Stimulated activated CD4-positive, alpha-beta T cell treated with anti-CD3 and anti-CD28 coated beads, Interleukin-1b, Interleukin-23, amount 100 ng/mL, for 48 hours (primary cell): ENCODE measurements around the gene IGSF9B.

Experiments used
- DNase-seq: peaks from one replicate; pipeline ENCODE4 v3.0.0-alpha.2; 2020

Gene IGSF9B

GRCh38 chr11:133918608-133919260, 38.0 kb downstream of the IGSF9B start:
- DNase-seq = no peak

GRCh38 chr11:133917921-133918607, 38.7 kb downstream of the IGSF9B start:
- DNase-seq = no peak

- DNase-seq = no peak
Measured at GRCh38 chr11:133916784-133917440, 39.9 kb downstream of the IGSF9B start.

GRCh38 chr11:133913761-133914160, 43.0 kb downstream of the IGSF9B start:
- DNase-seq = no peak

- DNase-seq = no peak
Measured at GRCh38 chr11:133911171-133911570, 45.6 kb downstream of the IGSF9B start.

- no peak for DNase-seq
Measured at GRCh38 chr11:133910101-133910500, 46.7 kb downstream of the IGSF9B start.

GRCh38 chr11:133908827-133909226, 47.9 kb downstream of the IGSF9B start:
- no peak for DNase-seq

- no peak for DNase-seq
Measured at GRCh38 chr11:133907841-133908241, 48.9 kb downstream of the IGSF9B start.

GRCh38 chr11:133907216-133907615, 49.6 kb downstream of the IGSF9B start:
- DNase-seq = no peak

- no peak for DNase-seq
Measured at GRCh38 chr11:133906746-133907145, 50.0 kb downstream of the IGSF9B start.

GRCh38 chr11:133906241-133906640, 50.5 kb downstream of the IGSF9B start:
- DNase-seq = no peak

- no peak for DNase-seq
Measured at GRCh38 chr11:133905677-133906156, 51.1 kb downstream of the IGSF9B start.

GRCh38 chr11:133904818-133905515, 51.8 kb downstream of the IGSF9B start:
- DNase-seq = no peak

GRCh38 chr11:133903875-133904817, 52.6 kb downstream of the IGSF9B start:
- DNase-seq = no peak

GRCh38 chr11:133903056-133903455, 53.7 kb downstream of the IGSF9B start:
- no peak for DNase-seq

- DNase-seq = no peak
Measured at GRCh38 chr11:133902506-133902905, 54.3 kb downstream of the IGSF9B start.

- no peak for DNase-seq
Measured at GRCh38 chr11:133901999-133902398, 54.8 kb downstream of the IGSF9B start.

GRCh38 chr11:133901316-133901715, 55.5 kb downstream of the IGSF9B start:
- DNase-seq = no peak

GRCh38 chr11:133900176-133901105, 56.3 kb downstream of the IGSF9B start:
- no peak for DNase-seq

GRCh38 chr11:133898770-133899115, 58.0 kb downstream of the IGSF9B start:
- DNase-seq = no peak
